VCaP (cell line): Measurements from ENCODE around the gene HERPUD2.
"Not testable (repeated sequence)": the region's sequence is repeated elsewhere in the genome, so short reads cannot be mapped to it uniquely, and the experiment has no call there.

Experiments
- H3K27ac ChIP-seq: fragments of 450-650 bp; 2 replicates; pipeline ENCODE4 v1.5.1; 2017
- TF ChIP-seq, protein P1 (sequence below): fragments of 450-650 bp; conservative IDR thresholded peaks from 2 replicates; pipeline ENCODE4 v1.5.1; 2017; ENCODE audit warnings: mild to moderate bottlenecking, moderate library complexity

The HERPUD2 gene

DNA sequence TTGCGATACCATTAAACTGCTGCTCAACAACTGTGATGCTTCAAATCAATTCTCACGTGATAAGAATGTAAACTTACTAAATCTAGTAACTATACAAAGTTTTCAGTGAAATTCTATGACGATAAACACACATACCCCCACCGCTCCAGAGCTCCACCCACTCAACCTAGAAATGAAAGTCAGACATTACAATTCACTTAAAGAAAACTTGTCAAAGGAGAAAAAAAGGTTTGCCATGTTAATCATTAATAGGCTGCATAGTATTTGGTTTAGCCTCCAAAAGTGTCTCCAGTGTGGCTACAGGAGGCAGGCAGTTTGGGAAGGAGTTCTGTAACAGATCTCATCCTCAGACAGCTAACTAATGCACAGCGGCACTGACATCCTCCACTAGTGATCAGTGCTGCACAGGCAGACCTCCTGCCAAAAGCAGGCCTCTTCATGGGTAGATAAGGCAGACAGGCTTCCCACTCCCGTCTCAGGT is 3.1 kb downstream of the HERPUD2 start:
- H3K27ac ChIP-seq = no peak overlapping the region
- TF ChIP-seq, protein P1, sequence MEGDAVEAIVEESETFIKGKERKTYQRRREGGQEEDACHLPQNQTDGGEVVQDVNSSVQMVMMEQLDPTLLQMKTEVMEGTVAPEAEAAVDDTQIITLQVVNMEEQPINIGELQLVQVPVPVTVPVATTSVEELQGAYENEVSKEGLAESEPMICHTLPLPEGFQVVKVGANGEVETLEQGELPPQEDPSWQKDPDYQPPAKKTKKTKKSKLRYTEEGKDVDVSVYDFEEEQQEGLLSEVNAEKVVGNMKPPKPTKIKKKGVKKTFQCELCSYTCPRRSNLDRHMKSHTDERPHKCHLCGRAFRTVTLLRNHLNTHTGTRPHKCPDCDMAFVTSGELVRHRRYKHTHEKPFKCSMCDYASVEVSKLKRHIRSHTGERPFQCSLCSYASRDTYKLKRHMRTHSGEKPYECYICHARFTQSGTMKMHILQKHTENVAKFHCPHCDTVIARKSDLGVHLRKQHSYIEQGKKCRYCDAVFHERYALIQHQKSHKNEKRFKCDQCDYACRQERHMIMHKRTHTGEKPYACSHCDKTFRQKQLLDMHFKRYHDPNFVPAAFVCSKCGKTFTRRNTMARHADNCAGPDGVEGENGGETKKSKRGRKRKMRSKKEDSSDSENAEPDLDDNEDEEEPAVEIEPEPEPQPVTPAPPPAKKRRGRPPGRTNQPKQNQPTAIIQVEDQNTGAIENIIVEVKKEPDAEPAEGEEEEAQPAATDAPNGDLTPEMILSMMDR = no peak

DNA sequence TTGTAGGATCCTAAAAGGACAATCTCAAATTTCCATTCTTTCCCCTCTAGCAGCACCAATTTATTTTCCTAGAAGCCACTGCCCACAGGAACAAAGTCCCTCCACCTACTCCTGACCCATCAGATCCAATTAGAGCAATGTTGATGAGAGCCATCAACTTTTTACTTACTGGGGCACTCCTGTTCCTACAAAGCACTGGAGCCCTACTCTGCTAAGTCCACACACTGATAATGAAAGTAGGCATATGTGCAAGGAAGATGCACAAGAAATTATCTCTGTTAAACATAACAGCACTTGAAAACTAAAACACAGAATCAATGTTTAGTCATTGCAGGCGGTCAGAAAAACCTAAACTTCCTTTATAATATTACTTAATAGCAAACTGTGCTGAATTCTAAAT is 3.6 kb downstream of the HERPUD2 start:
- TF ChIP-seq, protein P1 = no peak
- no peak overlapping the region for H3K27ac ChIP-seq

DNA sequence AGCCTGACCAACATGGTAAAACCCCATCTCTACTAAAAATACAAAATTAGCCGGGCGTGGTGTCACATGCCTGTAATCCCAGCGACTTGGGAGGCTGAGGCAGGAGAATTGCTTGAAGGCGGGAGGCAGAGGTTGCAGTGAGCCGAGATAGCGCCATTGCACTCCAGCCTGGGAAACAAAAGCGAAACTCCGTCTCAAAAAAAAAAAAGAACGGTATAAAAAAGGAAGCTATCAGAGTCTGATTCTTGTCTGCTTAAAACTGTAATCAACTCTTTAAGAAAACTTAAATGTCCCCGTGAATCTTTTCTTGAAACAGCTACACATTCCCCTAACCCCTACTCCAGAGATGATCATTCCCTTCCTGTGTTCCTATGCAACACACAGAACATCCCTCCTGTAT is 4.3 kb downstream of the HERPUD2 start:
- H3K27ac ChIP-seq = not testable (repeated sequence)

DNA sequence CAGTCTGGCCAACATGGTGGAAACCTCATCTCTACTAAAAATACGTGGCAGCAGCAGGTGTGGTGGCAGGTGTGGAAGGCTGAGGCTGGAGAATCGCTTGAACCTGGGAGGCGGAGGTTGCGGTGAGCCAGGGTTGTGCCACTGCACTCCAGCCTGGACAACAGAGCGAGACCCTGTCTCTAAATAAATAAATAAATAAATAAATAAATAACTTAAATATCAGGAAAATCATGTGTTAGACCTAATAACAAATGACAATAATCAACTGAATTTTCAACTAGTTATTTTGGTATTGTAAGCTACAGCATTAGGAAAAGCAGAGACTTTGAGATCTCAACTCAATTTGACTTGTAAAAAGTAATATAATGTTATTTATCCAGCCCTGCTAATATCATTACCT is 9.2 kb downstream of the HERPUD2 start:
- no peak overlapping the region for H3K27ac ChIP-seq
- TF ChIP-seq, protein P1 = no peak

DNA sequence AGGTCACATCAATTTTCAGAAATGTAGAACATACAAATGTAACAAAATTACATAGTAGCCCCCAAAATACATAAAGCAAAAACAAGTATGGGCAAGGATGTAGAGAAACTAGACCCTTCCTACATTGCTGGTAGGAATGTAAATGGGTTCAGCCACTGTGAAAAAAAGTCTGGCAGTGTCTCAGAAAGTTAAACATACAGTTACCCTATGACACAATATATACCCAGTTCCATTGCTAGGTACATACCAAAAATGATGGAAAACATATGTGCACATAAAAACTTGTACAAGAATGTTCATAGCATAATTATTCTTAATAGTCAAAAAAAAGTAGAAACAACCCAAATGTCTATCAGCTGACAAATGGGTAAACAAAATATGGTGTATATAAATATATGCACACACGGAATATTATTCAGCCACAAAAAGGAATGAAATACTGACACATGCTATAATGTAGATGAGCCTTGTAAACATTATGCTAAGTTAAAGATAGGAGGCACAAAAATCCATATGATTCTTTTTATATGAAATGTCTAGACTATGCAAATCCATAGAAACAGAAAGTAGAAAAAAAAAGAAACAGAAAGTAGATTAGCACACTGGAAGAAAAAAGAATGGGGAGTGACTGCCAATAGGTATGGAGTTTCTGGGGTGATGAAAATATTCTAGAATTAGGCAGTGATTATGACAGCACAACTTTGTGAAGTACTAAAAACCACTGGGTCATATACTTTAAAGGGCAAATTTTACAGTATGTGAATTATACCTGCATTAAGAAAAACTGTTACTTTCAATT is 13.5 kb downstream of the HERPUD2 start:
- TF ChIP-seq, protein P1 = no peak

DNA sequence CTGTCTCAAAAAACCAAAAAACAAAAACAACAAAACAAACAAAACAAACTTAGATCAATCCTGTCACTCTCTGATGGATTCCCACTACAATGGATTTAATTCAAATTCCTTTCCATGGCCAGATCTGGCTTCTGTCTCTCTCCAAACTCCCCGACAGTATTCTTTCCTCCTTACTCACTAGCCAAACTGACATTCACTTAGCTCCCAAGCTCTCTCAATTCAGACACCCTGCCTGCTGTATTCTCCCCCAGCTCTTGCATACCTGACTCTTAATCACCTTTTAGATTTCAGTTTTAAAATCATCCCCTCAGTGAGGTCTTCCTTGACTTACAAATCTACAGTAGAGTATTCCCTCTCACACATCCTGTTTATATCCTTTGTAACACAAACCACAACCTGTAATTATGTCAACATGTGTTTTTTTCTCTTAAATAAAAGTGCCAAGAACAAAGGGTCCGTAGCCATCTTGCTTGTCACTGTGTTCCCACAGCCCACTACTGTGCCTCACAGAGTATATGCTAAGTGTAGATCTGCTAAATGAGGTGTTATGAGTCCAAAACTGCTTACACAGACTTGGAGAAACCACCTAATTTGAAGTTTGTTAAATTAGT is 14.4 kb downstream of the HERPUD2 start:
- TF ChIP-seq, protein P1 = no peak
- H3K27ac ChIP-seq = no peak overlapping the region

More for the DNA sequence above, 13.5 kb downstream of the HERPUD2 start:
- H3K27ac ChIP-seq = no peak overlapping the region

DNA sequence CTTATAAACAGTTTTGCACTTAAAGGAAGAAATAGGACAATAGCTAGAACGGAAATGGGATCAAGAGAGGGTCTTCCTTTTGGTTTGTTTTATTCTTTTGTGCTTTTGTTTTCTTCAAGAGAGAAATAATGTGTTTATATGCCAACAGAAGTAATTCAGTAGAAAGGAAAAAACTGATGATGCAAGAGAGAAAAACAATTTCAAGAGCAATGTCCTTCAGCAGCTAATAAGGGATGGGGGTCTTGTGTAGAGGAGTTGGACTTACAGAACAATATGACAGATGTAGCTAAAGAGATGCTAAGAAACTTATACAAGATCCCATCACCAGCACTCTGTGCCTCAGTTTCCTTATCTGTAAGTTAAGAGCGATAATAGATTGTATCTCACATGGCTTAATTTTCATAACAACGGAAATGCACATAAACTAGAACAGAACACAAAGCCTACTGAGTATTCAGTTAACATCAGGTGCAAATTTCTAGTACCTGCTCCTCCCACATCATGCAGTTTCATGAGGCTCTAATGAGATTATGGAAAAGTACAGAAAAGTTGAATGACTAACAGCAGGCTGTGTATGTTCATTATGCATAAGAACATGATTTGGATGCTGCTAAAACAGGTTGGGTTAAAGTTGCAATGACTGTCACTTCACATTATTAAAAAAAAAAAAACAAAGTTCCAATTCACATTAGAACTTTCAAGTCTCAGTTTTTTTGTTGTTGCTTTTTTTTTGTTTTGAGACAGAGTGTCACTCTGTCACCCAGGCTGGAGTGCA is 17.2 kb downstream of the HERPUD2 start:
- no peak overlapping the region for H3K27ac ChIP-seq
- TF ChIP-seq, protein P1 = no peak
